HPDE6-E6E7 (cell line): Measurements from ENCODE around the gene OSBPL2.

Source experiments
- DNase-seq: peaks from one replicate; pipeline ENCODE4 v3.0.0; 2011; ENCODE audit warnings: missing footprints; ENCODE audit errors: extremely low spot score

OSBPL2 gene

DNA sequence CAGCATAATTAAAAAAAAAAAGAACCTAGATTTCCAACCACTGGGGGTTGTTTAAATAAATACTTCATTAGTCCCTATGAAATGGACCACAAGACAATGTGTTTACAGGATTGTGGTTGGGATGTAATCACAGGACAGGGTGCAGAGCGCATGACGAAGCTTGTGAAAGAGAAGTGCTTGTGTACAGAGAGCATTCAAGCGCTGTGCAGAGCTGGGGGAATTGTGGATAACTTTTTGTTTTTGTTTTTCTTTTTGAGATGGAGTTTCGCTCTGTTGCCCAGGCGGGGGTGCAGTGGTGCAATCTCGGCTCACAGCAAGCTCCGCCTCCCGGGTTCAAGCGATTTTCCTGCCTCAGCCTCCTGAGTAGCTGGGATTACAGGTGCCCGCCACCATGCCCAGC lies 106.5 kb downstream of the OSBPL2 start:
- no peak for DNase-seq
